ENCODE data around the gene COX19. TPM values are rescaled to one million over a fixed set of nuclear protein-coding genes. Genes with fewer than 3 reads are reported as not detected.

Gene COX19
- total RNA-seq, 4 donors from 2014 or later = 4.7 to 6.5 (median 5.2) TPM

DNA sequence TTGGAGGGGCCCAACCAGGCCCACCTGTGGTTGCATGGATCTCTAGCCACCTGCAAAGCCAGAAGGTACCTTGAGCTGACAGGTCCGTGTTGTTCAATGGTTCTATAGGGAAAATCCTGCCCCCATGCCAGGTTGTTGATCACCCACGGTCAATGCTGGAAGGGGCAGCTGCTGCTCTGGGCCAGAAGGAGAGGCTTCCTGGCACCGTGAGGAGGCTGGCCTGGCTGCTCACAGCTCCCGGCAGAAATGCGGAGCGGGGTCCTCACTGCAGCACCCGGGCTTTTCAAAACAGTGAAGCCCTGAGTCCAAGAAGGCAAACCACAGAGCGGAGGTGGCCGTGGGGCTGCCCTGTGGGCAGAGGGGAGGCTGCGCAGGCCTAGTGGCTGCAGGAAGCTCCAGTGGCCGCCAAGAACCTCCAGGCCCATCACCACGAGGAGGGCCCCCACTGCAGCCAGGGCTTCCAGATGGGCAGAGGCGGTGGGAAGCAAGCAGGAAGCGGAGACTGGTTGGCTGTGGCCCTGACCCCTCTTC, 44.0 kb upstream of the COX19 start:
- in situ Hi-C loops (cut with MboI; ENCODE audit: low sequenced_read_pairs in 4 of 4) (no loop called here), intact Hi-C loops (cut with DNase I; ENCODE audit: low total_unique reads) (no loop called here)
- no peaks in the 10 kb centered on the region for H3K36me3 ChIP-seq
- DNase-seq (no peak), ATAC-seq (no peak)
- no peak overlapping the region for H3K27ac ChIP-seq
- TF ChIP-seq POLR2A (IDR thresholded peaks at IDR 0.05) = no peak
- TF ChIP-seq, protein P1, sequence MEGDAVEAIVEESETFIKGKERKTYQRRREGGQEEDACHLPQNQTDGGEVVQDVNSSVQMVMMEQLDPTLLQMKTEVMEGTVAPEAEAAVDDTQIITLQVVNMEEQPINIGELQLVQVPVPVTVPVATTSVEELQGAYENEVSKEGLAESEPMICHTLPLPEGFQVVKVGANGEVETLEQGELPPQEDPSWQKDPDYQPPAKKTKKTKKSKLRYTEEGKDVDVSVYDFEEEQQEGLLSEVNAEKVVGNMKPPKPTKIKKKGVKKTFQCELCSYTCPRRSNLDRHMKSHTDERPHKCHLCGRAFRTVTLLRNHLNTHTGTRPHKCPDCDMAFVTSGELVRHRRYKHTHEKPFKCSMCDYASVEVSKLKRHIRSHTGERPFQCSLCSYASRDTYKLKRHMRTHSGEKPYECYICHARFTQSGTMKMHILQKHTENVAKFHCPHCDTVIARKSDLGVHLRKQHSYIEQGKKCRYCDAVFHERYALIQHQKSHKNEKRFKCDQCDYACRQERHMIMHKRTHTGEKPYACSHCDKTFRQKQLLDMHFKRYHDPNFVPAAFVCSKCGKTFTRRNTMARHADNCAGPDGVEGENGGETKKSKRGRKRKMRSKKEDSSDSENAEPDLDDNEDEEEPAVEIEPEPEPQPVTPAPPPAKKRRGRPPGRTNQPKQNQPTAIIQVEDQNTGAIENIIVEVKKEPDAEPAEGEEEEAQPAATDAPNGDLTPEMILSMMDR (IDR thresholded peaks at IDR 0.05 in 4 of 5, conservative IDR thresholded peaks at IDR 0.05 in 1 of 5) = no peak
- no peaks in the 10 kb centered on the region for H3K9me3 ChIP-seq
- H3K4me3 ChIP-seq = no peak overlapping the region
- peaks cover 6 to 11% of the 10 kb centered on the region in 2 donors for H3K4me1 ChIP-seq
- H3K27me3 ChIP-seq = no peaks in the 10 kb centered on the region

DNA sequence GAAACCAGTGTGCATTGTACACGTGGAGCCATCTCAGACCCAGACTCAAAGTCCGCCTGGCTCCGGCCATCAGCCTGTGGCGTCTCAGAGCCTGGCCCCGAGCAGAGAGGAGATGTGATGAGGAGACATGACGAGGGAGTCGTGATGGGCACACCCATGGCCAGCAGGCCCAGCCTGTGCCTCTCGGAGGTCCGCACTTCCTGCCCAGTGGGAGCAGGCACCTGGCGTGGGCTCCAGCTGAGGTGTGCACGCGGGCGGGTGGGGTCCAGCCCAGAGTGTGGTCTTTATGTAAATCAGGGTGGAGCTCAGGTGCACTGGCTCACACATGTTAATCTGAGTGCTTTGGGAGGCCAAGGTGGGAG, 43.0 kb upstream of the COX19 start:
- no peaks in the 10 kb centered on the region for H3K27me3 ChIP-seq
- intact Hi-C loops (cut with DNase I; ENCODE audit: low total_unique reads) (no loop called here), in situ Hi-C loops (cut with MboI; ENCODE audit: low sequenced_read_pairs in 4 of 4) (no loop called here)
- H3K4me1 ChIP-seq = peaks cover 0 to 5% of the 10 kb centered on the region in 2 donors
- no peak overlapping the region for H3K4me3 ChIP-seq
- ATAC-seq (no peak), DNase-seq (no peak)
- H3K9me3 ChIP-seq = no peaks in the 10 kb centered on the region
- H3K36me3 ChIP-seq = no peaks in the 10 kb centered on the region
- H3K27ac ChIP-seq = no peak overlapping the region
- no peak for TF ChIP-seq POLR2A (IDR thresholded peaks at IDR 0.05)
- TF ChIP-seq, protein P1 (IDR thresholded peaks at IDR 0.05 in 4 of 5, conservative IDR thresholded peaks at IDR 0.05 in 1 of 5) = no peak

DNA sequence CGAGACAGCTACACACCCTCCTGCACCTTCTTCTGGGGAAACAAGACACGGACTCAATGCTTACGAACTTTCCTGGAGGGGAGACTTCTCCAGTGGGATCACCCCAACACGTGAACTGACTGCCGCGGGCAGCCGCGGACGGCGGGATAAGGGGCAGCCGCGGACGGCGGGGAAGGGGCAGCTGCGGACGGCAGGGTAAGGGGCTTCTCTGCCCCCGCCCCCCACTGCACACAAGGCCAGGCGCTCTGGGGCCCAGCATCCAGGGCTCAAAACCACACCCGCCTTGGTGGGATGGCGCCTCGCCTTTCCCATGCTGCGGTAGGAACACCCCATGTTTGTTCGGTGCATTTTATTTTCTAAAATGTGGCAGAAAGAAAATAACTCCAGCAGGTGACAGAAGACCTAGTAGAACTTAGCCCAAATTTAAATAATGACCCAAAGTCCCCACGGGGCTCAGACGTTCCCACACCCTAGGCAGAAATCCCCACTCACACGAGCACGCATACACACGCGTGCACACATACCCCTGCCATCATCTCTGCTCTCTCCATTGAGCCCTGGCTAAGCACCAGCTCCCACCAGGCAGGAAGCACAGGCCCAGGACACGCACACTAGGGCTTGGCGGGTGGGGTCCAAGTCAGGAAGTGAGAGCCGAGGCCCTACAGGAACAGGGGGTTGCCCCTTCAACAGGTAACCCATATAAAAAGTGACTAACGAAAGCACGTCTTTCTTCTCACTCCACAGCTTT, 42.4 kb upstream of the COX19 start:
- H3K36me3 ChIP-seq = no peaks in the 10 kb centered on the region

DNA sequence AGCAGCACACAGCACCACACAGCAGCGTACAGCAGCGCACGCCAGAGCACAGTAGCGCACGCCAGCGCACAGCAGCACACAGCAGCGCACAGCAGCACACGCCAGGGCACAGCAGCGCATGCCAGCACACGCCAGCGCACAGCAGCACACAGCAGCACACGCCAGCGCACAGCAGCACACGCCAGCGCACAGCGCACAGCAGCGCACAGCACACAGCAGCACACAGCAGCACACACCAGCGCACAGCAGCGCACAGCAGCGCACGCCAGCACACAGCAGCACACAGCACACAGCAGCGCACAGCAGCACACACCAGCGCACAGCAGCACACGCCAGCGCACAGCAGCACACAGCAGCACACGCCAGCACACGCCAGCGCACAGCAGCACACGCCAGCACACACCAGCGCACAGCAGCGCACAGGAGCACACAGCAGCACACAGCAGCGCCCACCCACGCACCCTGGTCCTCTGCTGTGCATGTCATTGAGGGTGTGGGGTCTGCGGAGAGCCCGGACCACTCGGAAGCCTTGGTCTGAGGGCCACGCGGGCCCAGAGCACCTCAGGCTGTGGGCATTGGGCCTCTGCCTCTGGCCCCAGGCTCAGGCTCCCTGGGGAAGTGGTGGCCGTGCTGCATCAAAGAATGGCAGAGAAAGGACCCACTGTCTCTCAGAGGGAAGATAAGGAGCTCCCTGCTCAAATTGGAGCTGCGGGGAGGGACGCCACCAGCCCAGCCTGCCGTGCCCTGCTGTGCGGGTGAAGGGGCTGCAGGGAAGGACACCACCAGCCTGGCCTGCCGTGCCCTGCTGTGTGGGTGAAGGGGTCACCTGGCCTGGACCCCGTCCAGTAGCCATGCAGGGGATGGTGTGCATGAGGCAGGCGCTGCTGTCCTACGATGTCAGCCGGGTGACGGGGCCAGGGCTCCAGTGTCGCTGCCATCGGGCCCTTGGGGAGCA, 41.5 kb upstream of the COX19 start:
- TF ChIP-seq POLR2A (IDR thresholded peaks at IDR 0.05) = no peak
- TF ChIP-seq, protein P1 (IDR thresholded peaks at IDR 0.05 in 4 of 5, conservative IDR thresholded peaks at IDR 0.05 in 1 of 5) = no peak

More for the DNA sequence above, 42.4 kb upstream of the COX19 start:
- Histone ChIP-seq H3K27me3 (no peaks in the 10 kb centered on the region), H3K4me3 (no peak overlapping the region), H3K9me3 (no peaks in the 10 kb centered on the region), H3K27ac (no peak overlapping the region), H3K4me1 (peaks cover 0 to 5% of the 10 kb centered on the region in 2 donors)
- TF ChIP-seq, protein P1 (IDR thresholded peaks at IDR 0.05 in 4 of 5, conservative IDR thresholded peaks at IDR 0.05 in 1 of 5) = no peak
- no peak for TF ChIP-seq POLR2A (IDR thresholded peaks at IDR 0.05)
- DNase-seq (no peak), ATAC-seq (no peak)
- intact Hi-C loops (cut with DNase I; ENCODE audit: low total_unique reads) (no loop called here), in situ Hi-C loops (cut with MboI; ENCODE audit: low sequenced_read_pairs in 4 of 4) (no loop called here)

More for the DNA sequence above, 41.5 kb upstream of the COX19 start:
- intact Hi-C loops (cut with DNase I; ENCODE audit: low total_unique reads) (no loop called here), in situ Hi-C loops (cut with MboI; ENCODE audit: low sequenced_read_pairs in 4 of 4) (no loop called here)
- no peaks in the 10 kb centered on the region for H3K27me3 ChIP-seq
- H3K4me3 ChIP-seq = no peak overlapping the region
- H3K9me3 ChIP-seq = no peaks in the 10 kb centered on the region
- no peak overlapping the region for H3K27ac ChIP-seq
- DNase-seq (no peak), ATAC-seq (no peak)
- H3K36me3 ChIP-seq = no peaks in the 10 kb centered on the region
- peaks cover 0 to 5% of the 10 kb centered on the region in 2 donors for H3K4me1 ChIP-seq

Measured in gastrocnemius medialis (tissue), 4 donors.